ENCODE results near the gene PBX1.
"Not testable (repeated sequence)": the region's sequence is repeated elsewhere in the genome, so short reads cannot be mapped to it uniquely, and the experiment has no call there.

The PBX1 gene

DNA sequence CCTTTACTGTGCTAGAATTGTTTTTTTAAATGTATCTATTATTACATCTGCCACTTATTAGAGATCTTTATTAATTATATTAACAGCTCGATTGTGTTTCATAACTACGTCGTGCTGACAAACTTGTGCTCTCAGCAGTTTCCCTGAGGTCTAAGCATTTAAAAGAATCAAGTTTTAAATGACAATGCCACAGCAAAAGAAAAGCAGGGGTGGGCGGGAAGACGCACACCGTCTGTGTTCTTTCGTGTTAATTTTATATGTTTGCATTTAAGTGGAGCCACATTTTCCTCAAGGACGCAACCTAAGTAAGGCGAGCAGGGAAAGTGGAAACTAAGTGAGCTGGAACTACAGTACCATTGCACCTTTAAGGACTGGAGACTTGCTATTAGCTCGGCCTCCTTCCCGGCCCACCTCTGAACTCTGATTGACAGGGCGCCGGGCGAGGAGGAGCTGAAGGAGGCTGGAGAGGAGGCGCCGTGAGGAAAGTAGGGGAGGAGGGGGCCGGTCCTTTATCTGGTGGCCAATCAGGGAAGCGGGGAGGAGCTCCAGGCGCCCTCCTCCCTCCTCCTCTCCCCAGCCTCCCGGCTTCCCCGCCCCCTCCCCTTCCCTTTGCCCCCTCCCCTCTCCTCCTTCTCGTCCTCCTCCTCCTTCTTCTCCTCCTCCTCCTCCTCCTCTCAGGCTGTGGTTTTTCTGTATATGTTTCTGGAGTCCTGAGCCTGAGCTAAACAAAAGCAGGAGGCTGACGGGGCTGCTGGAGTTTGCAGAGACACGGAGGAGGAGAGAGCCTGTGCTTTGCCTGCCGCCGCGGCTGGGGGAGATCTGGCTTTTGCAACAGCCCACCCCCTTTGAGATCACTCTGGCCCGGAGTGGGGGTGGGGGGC lies at the start of gene PBX1:
TSS of gene PBX1 (plus strand) at position 724 of the 881 bp plus-strand sequence.
- peak; percentile 91 for DNase-seq

DNA sequence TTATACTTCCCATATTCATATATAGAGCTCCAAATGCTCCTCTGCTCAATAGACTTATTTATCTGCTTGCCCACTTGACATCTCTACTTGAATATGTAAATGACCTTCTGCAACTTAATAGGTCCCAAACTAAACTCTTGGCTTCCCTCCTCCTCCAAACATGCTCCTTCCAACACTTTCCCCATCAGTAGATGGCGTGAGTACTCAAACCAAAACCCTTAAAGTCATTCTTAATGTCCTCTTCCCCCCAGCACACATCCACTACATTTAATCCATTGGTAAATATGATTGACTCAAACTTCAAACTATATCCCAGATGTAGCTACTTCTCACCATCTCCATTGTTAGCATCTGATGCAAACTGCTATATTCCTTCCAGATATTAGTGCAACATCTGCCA lies 48.5 kb upstream of the PBX1 start:
- DNase-seq = no peak

DNA sequence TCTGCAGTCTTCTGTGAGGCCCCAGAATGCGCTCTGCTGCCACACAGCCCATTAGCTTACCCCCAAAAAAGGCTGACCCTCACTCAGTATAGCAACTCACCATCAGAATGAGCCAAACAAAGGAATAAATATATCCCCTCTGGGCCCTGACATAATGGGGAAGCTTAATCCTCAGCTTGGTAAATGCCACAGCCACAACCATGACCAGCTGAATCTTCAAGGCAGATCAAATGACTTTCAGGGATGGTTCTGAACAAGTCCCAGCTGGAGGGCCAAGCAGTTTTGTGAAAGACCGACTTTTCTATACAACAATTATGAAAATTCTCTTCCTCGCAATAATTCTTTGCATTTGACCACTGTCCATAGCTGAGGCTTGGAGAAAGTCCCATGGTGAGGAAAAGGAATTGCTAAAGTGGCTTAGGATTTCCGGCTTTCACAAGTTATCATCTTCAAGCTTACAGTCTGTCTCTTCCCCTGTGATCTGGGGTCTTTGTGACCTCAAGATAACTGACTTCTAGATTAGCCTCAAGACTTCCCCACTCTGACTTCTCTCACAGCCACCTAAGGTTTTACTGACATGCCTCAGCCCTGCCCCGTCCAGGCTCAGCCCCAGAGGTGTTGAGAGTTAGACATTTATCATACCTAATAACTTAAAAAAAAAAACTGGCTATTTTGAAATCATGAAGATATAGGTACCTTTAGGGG lies 47.8 kb upstream of the PBX1 start:
- DNase-seq = no peak

DNA sequence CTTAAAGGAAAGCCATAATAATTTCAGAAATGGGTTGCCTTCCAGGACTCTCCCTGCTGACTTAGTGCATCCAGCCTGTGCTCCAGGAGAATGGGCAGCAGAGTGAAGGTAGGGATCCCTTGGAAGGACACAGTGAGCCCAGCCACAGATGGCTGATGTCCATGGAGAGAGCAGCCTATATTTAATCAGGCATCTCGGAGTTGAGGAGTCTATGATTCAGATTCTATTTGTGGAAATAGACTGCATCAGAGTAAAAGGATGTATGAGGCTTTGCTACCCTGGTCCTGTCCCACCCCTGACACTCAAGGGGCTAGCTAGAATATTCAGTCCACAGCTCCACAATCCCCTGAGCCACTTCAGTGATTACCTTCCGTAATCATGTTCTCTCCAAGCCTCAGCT lies 43.8 kb upstream of the PBX1 start:
- no peak for DNase-seq

DNA sequence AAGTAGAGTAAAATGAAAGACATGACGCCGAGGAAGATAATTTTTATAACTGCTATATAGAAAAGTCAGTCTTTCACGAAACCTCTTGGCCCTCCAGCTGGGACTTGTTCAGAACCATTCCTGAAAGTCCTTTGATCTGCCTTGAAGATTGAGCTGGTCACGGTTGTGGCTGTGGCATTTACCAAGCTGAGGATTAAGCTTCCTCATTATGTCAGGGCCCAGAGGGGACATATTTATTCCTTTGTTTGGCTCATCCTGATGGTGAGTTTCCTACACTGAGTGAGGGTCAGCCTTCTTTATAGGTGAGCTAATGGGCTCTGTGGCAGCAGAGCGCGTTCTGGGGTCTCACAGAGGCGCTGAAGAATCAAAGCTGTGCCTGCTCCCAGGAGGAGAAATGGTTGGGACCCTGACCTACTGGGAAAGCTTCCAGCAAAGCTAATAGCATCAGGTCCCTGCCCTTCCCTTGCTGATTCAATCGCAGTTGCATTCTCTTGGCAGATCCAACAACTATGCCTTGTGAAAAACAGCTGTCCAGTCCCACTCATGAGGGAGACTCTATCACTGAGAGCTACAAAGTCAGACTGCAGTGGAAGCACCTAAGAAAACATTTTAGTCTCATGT lies 43.2 kb upstream of the PBX1 start:
- DNase-seq = no peak

DNA sequence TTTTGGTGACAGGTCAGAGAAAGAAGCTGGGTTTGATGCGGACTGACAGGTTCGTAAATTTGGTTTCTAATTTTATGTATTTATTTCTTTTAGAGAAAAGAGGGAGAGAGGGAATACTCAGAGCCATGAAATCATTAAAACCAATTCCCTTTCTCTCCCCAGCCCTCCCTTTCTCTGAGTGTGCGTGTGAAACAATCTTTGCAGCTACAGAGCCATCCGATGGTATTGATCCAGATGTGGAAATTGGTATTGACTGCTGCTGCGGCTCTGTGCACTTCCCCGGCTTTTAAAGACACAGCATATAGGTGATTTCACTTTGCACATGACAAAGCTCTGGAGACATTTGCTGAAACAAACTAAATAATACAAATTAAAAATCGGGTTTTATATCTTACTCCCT lies 42.4 kb upstream of the PBX1 start:
- DNase-seq = no peak

DNA sequence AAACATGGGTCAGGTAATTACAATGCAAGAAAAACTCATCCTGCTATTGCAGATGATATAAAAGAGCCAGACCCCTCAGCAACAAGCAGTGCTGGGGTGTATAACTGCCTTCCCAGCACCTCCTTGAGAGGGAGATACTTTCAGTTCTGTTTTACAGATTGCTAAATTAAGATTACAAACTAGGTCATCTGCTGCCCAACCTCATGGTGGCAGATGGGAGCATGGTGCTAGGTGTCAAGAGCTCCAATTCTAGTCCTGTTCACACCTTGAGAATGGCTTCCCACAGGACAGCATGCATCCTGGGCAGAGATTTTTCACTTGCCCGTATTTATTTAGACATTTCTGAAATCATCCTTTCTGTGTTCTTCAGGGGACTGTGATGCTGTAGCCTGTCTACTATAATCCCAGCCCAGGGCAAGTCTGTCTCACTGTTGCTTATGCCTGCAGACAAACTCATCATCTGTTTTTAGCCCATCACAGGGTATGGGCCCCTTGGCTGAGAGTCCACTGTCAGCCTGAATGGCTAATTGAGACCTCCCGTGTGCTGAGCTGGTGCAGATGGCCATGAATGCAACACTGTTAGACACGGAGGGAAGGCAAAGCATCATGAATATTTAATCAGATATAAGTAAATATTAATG lies 40.2 kb upstream of the PBX1 start:
- DNase-seq = no peak

DNA sequence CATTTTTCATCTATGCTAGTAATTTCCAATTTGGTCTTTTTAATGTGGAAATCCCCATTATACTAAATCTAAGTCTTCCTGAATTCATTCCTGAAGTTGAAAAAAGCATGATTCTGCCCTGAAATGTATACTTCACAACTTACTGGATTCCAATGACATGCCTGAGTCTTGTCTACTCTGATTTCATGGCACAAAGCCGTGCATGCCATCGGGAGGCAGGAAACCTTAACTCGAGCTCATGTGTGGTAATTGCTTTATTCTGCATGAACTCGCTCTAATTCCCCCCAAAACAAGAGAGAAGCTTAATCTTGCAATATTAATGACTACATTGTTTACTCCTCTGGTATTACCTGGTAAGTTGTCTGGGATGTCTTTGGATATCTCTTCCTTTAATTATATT lies 39.6 kb upstream of the PBX1 start:
- DNase-seq = no peak

DNA sequence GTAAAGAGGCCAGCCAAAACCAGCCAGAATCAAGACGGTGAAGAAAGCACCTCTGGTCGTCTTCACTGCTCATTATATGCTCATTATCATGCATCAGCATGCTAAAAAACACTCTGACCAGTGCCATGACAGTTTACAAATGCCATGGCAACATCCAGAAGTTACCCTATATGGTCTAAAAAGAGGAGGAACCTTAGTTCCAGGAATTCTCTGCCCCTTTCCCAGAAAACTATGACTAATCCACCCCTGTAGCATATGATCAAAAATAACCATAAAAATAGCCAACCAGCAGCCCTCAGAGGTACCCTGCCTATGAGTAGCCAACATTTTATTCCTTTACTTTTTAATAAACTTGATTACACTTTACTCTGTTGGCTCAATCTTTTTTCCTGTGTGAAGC lies 34.2 kb upstream of the PBX1 start:
- DNase-seq = no peak

DNA sequence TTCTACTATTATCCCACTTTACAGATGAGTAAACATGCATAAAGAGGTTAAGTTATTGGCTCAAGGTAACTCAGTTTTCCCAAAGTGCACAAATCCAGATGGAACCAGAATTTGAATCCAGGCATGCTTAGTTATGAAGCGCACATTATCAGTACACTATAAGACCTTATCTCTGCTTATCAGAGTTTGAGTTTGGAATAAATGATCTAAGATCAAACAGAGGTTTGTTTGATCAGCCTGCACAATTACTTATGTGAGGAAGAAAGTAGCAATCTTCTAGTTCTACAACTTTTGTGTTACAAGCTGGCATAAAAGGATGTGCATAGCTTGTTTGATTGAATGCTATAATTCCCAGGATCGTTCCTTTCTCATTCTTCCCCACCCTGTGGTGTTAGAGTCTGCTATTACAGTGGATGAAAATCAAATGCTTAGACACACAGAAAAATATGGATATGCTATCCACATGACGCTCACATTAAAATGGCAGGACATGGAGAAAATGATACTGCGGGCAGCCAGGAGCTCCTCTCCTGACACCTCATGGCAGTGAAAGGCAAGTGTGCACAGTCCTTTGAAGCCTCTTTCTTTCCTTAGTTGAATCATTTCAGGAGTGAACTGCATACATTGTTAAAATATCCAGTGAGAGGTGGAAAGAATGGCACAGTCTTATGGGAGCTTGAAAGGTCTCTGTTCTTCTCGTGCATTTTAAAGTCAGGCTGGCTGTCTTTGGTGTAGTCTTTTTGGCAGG lies 23.9 kb upstream of the PBX1 start:
- DNase-seq = no peak

DNA sequence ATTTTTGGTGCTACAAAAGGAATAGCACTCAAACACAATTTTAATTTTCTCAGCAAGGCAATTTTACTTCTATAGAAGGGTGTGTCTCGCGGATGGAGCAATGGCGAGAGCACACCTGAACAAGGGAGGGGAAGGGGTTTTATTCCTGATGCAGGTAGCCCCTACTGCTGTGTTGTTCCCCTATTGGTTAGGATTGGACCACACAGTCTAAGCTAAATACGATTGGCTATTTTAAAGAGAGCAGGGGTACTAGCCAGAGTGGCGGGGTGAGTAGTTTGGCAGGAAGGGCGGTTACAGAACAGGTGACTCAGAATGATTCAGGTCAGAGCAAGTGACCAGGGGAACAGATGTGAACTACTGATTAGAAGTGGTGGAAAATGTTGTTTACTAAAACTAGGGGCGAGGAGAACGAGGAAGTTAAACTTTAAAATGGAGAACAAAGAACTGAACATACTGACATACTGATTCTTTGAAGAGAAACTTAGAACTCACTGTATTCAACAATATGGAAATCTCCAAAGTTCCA lies 6.5 kb upstream of the PBX1 start:
- not testable (repeated sequence) for DNase-seq

DNA sequence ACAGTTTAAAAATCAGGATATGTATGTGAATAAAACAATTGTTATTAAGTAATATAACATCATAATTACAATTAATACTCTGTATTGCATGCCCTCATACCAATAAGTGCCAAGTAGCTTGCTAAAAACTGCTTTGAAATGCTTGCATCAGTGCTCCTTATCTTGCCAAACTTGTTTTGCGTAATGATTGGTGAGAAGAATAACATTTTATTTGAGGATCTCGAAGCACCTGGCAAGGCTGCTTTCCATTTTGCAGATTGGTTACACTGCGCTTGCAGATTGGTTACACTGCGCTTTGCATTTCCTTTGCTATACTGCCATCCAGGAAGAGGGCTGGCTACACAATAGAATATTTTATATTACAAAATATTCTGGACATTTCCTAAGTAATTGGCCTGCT lies 1.7 kb upstream of the PBX1 start:
- DNase-seq = no peak

DNA sequence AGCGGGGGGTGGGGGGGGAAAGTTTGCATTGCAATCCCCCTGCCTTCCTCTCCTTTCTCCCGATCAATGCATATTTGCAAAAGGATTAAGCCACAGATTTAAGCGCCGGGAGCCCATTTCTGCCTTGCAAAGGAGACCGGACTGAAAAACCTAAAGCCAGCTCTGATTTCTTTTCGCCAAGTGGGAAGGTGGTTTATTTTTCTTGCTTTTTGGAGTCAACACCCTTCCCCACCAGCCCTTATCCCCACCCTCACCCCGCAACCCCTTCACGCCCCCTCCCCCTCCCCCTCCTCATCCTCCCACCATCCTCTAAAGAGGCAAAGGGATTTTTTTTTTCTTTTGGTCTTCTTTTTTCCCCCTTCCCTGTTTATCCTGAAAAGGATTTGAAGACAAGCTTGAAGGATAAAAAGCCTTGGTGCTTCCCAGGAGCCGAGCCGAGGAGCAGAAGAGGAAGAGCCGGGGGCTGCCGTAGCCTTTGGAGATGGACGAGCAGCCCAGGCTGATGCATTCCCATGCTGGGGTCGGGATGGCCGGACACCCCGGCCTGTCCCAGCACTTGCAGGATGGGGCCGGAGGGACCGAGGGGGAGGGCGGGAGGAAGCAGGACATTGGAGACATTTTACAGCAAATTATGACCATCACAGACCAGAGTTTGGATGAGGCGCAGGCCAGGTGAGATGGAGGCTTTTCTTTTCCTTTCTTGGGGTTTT lies 513 bp downstream of the PBX1 start:
- no peak for DNase-seq

DNA sequence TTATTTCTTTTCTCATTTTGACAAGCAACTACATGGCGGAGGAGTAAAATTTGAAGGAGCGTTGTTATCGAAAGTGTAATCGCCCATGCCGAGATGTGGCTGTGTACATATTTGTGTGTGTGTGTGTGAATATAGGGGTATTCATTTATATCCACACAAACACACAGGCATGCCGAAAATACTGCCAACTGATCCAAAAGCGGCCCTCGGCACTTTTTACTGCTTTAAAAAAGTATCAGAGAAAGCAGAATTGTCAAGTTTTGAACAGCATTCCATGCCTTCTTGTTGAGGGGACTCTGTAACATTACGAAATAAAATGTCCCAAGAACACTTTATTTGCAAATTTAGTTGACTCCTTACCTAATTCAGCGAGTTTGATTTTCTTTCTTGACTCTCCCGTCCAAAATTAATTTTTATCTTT lies 1.1 kb downstream of the PBX1 start:
- no peak for DNase-seq

DNA sequence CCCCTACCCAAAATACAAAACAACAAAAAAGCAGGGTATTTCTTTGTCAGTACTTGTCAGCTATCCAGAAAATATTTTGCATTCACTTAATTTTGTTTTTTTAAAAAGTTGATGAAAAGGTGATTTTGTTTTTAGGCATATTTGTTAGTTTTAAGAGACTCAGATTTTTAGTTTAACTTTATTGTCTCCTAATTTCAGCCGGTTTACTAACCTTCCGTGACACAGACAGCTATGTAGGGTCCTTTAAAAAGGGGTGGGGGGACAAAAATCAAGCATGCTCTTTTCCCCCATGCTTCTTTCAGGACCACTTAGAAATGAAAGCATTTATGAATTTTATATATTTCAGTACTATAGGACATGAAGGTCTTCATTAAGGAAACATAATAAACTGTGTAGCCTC lies 1.6 kb downstream of the PBX1 start:
- no peak for DNase-seq

DNA sequence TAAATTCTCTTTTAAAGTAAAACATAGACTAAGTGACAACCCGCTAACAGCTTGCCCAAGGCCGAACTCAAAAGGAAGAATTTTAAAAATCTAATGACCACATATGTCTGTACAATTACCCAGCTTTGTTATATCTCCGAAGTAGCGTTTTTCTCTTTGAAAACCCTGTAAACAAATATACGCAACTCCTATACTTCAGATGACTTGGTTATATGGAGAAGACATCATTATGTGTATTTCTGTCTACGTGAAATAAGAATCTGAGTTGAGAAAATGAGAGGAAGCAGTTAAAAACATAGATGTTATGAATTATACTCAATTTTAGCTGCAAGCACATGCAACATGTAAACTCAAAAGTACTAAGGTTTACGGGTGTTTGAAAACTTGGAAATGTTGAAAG lies 2.0 kb downstream of the PBX1 start:
- DNase-seq = no peak

DNA sequence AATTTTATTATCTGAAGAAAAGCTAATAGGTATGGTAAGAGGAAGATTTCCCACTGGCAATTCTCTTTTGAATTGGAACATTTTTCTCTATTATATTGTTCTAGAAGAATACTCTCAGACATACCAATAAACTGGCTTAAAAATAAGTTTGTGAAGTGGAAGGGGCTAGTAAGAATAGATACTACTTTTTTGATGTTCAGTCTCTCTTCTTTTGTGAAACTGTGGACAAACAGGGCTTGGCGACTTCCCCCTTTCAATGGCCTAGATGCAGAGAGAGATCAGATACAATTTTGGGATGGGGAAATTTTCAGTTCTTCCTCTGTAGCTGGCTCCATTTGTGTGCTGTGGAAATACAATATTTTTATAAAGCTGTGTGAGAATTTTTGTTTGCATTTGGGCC lies 2.5 kb downstream of the PBX1 start:
- no peak for DNase-seq

DNA sequence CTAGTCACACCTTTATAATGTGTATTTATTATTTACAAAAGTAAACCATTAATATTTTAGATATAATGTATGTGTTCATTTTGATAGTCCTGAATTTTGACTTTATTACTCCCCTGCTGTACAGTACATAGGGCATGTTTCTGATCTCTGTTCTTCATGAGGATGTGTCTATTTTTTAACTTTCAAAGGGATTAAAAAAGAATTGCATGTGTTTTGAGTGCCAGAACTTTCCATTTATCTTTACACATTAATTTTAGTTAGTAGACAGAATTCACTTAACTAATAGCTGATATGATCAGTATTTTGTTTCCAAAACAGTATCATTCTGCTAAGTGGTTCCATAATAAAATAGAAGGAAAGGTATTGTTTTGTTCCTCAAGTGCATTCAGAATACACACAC lies 3.1 kb downstream of the PBX1 start:
- DNase-seq = no peak

DNA sequence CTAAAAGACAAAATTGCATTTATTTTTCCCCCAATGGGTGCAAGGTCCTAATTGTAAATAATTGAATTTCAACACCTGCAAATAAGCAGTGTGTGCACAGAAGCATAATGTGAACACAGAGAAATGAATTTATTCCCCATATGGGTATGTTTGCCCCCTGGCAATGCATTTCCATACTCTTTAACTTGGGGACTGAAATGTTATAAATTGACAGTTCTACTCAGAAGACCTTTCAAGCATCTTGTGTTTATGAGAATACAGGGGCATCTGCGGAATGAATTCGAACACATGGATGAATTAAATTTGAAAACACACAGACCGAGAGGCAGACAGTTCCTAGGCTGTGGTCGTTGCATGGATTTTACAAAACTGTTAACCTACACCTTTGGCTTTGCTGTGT lies 3.5 kb downstream of the PBX1 start:
- no peak for DNase-seq

DNA sequence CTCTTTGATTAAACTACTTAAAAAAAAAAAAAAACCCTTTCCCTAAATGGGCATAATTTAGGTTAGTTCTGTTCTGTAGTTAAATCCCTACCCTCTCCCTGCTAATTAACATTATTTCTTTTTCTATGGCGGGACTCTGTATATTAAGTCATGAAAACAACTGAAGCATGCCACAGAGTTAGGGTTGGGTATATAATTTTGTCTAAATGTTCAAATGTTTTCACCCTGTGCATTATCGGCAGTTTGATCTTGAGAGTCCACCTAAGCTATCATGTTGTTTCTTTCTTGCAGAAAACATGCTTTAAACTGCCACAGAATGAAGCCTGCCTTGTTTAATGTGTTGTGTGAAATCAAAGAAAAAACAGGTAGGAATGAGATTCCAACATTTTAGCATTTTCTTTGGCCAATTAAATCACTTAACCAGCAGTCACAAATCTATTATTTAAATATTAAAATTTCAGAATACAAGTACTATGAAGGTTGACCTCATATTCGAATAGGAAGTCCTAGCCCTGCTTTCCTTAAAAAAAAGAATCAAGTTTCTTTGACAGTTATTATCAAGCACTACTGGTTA lies 4.0 kb downstream of the PBX1 start:
- no peak for DNase-seq

DNA sequence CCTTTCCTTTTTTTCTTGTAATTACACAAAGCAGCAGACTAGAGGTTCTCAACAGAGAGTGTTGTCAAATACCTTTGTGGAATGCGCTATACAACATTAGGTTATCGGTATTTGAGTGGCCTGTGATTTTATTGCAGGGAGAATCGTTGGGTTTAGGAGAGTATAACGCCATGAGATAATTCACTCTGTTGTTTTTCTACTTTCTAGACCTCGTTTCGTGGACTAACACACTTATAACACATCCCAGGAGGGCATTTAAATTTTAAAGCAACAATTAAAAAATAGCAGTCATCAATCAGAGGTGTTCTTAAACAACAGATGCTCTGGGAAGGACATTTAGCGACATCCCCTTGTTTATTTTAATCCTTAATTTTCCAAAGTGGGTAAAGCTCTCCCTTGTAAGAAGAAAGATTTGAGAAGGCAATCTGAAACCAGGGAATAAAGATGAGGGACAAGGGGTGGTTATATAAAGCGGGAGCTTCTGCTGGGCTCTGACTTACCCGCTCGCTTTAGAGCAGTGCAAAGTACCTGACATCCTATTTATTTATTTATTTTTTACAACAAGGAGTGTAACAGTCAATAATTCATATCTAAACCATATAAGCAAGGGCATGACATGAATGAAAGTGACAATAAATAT lies 4.9 kb downstream of the PBX1 start:
- no peak for DNase-seq
